HEK293T (cell line): ENCODE data around the gene TTC39C.

Source experiments
- CTCF ChIA-PET: fragments of 350-600 bp; formaldehyde crosslinking; extraction: SDS; loops from one replicate; lab custom pipeline; 2021; ENCODE audit warnings: antibody characterized with exemption, inconsistent platforms; lab: Yijun Ruan, JAX
- POLR2A ChIA-PET: fragments of 350-600 bp; formaldehyde crosslinking; extraction: SDS; loops from one replicate; lab custom pipeline; 2020; ENCODE audit warnings: antibody characterized with exemption, inconsistent platforms; lab: Yijun Ruan, JAX
- DNase-seq: peaks from one replicate; pipeline ENCODE4 v3.0.0; 2012; ENCODE audit warnings: mixed read lengths; ENCODE audit errors: extremely low spot score
- ARNT ChIP-seq: fragments of 450-650 bp; IDR thresholded peaks from 2 replicates; pipeline ENCODE4 v1.6.1; 2017; ENCODE audit warnings: mild to moderate bottlenecking
- BHLHE40 ChIP-seq: fragments of 450-650 bp; IDR thresholded peaks from 2 replicates; pipeline ENCODE4 v1.6.1; 2016; ENCODE audit warnings: mild to moderate bottlenecking, moderate library complexity, borderline replicate concordance
- CTBP1 ChIP-seq: fragments of 450-650 bp; IDR thresholded peaks from 2 replicates; pipeline ENCODE4 v1.6.1; 2016; ENCODE audit warnings: borderline replicate concordance
- FOXA1 ChIP-seq: fragments of 450-650 bp; IDR thresholded peaks from 2 replicates; pipeline ENCODE4 v1.6.1; 2016; ENCODE audit warnings: mild to moderate bottlenecking
- FOXK2 ChIP-seq: fragments of 450-650 bp; IDR thresholded peaks from 2 replicates; pipeline ENCODE4 v1.6.1; 2016; ENCODE audit warnings: mild to moderate bottlenecking
- FOXM1 ChIP-seq: fragments of 450-650 bp; IDR thresholded peaks from 2 replicates; pipeline ENCODE4 v1.6.1; 2017; ENCODE audit warnings: mild to moderate bottlenecking, borderline replicate concordance
- HDGF ChIP-seq: fragments of 450-650 bp; IDR thresholded peaks from 2 replicates; pipeline ENCODE4 v1.6.1; 2017; ENCODE audit warnings: antibody characterized with exemption, borderline replicate concordance
- L3MBTL2 ChIP-seq: fragments of 450-650 bp; conservative IDR thresholded peaks from 2 replicates; pipeline ENCODE4 v1.6.1; 2016; ENCODE audit warnings: mild to moderate bottlenecking
- LEF1 ChIP-seq: fragments of 450-650 bp; IDR thresholded peaks from 2 replicates; pipeline ENCODE4 v1.6.1; 2017; ENCODE audit warnings: mild to moderate bottlenecking, borderline replicate concordance
- NFRKB ChIP-seq: fragments of 450-650 bp; IDR thresholded peaks from 2 replicates; pipeline ENCODE4 v1.6.1; 2016; ENCODE audit warnings: mild to moderate bottlenecking, moderate library complexity
- SP1 ChIP-seq: fragments of 450-650 bp; IDR thresholded peaks from 2 replicates; pipeline ENCODE4 v1.6.1; 2017
- SUZ12 ChIP-seq: fragments of 450-650 bp; IDR thresholded peaks from 2 replicates; pipeline ENCODE4 v1.6.1; 2016; ENCODE audit warnings: mild to moderate bottlenecking
- ZNF384 ChIP-seq: fragments of 450-650 bp; IDR thresholded peaks from 2 replicates; pipeline ENCODE4 v1.6.1; 2016
- TF ChIP-seq, protein P1 (sequence below): fragments of 450-650 bp; IDR thresholded peaks from 2 replicates; pipeline ENCODE4 v1.6.1; 2016

The TTC39C gene

DNA sequence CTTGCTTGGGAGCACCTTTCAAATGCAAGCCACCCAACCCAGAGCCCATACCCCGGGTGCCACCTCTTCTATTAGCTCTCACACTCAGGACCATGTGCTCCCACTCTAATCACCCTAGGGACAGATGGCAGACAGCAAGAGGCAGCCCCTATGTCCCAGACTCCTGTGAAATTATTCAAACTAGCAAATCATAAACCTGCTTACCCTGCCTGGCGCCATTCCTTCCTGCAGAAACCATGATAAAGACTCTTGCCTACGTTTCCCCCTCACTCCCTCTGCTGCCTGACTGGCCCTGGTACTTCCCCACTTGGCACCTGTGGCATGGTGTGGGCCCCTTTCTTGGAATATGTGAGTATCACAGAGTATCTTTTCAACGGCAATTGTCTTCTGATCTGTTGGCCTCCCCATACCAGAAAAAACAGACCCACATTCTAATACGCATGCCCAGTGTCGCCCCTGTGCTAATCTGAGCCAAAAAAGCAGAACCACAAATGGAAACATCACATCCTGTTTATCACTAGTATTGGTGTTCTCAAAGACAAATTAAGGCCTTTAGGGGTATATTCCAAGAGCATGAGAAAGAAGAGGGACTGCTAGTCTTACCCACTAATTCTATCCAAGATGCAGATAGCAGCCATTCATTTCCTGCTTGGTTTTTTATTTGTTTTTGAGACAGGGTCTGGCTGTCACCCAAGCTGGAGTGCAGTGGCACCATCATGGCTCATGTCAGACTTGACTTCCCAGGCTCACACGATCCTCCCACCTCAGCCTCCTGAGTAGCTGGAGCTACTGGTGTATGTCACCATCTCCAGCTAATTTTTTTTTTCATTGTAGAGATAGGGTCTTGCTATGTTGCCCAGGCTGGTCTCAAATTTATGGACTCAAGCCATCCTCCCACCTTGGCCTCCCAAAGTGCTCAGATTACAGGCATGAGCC lies 44.1 kb upstream of the TTC39C start:
- POLR2A ChIA-PET = no interaction called here
- DNase-seq = no peak
- TF ChIP-seq FOXK2 (no peak), L3MBTL2 (no peak), ZNF384 (no peak), FOXA1 (no peak)
- CTCF ChIA-PET = no interaction called here

DNA sequence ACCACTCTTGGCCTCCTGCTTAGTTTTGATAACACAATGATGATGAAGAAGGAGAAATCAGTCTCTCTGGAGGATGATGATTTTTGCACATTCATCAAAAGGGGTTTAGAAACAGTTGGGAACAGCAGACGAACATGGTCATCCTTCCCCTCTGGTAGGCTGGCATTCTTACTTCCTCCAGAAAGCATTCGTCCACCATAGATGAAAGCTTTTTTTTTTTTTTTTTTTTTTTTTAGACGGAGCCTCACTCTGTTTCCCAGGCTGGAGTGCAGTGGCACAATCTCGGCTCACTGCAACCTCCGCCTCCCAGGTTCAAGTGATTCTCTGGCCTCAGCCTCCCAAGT lies 43.5 kb upstream of the TTC39C start:
- ChIA-PET CTCF (no interaction called here), POLR2A (no interaction called here)
- TF ChIP-seq NFRKB (no peak), FOXA1 (no peak), ZNF384 (no peak), FOXK2 (no peak), FOXM1 (no peak), LEF1 (no peak)
- TF ChIP-seq, protein P1, sequence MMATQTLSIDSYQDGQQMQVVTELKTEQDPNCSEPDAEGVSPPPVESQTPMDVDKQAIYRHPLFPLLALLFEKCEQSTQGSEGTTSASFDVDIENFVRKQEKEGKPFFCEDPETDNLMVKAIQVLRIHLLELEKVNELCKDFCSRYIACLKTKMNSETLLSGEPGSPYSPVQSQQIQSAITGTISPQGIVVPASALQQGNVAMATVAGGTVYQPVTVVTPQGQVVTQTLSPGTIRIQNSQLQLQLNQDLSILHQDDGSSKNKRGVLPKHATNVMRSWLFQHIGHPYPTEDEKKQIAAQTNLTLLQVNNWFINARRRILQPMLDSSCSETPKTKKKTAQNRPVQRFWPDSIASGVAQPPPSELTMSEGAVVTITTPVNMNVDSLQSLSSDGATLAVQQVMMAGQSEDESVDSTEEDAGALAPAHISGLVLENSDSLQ = no peak
- no peak for DNase-seq

DNA sequence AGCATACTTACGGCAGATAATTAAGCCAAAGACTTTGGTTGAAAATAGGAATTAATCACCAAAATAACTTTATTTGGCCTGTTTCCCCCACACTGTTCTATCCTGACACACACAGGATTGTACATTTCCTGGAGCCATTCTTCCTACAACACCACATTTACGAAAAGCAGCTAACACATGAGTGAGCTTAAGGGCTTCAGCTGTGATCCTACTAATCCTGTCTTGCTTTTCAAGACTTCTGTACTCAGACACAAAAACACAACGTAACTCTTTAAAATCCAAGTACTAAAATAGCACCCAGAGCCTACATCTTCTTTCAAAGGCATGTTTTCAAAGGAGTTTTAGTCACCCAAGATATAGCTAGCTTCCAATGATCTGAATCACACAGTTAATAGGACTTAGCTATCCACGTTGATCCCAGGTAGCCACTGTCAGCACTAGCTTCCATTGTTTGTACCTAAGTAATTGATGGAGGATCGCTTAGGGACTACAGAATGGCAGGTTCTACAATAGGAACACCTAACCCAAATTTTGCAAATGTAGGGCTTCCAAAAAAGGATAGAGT lies 42.8 kb upstream of the TTC39C start:
- ChIA-PET POLR2A (no interaction called here), CTCF (no interaction called here)
- DNase-seq = no peak
- no peak for TF ChIP-seq ZNF384
- no peak for TF ChIP-seq ARNT
- no peak for TF ChIP-seq FOXM1

DNA sequence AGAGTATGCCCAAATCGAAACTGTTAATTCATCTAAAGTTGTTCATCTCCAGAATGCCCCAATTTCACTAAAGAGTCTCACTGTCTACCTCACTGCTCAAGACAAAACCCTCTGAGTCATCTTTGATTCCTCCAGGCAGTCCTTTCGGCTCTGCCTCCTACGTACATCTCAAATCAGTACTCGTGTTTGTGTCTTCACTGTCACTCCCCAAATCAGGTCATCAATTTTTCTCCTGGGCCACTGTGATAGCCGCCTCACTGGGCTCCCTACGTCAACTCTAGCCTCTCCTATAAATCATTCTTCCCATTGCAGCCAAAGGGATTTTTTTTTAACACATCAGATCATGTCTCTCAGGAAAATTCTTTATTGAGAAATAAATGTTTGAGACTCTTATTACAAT lies 42.1 kb upstream of the TTC39C start:
- no peak for DNase-seq
- CTCF ChIA-PET = no interaction called here
- POLR2A ChIA-PET = no interaction called here
- no peak for TF ChIP-seq CTBP1
- TF ChIP-seq, protein P1 = peak; percentile 26; the same call in 1 of the 2 replicates

DNA sequence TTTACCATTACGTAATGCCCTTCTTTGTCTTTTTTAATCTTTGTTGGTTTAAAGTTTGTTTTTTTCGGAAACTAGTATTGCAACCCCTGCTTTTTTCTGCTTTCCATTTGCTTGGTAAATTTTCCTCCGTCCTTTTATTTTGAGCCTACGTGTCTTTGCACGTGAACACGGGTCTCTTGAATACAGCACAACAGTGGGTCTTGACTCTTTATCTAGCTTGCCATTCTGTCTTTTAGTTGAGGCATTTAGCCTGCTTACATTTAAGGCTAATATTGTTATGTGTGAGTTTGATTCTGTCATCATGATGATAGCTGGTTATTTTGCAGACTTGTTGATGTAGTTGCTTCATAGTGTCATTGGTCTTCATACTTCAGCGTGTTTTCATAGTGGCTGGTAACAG lies 37.5 kb upstream of the TTC39C start:
- ChIA-PET CTCF (no interaction called here), POLR2A (no interaction called here)
- TF ChIP-seq, protein P1 = no peak
- TF ChIP-seq SP1 (no peak), HDGF (no peak), NFRKB (no peak), ARNT (no peak), FOXK2 (no peak), FOXM1 (no peak), CTBP1 (no peak), BHLHE40 (no peak), L3MBTL2 (no peak), SUZ12 (no peak)
- DNase-seq = no peak

DNA sequence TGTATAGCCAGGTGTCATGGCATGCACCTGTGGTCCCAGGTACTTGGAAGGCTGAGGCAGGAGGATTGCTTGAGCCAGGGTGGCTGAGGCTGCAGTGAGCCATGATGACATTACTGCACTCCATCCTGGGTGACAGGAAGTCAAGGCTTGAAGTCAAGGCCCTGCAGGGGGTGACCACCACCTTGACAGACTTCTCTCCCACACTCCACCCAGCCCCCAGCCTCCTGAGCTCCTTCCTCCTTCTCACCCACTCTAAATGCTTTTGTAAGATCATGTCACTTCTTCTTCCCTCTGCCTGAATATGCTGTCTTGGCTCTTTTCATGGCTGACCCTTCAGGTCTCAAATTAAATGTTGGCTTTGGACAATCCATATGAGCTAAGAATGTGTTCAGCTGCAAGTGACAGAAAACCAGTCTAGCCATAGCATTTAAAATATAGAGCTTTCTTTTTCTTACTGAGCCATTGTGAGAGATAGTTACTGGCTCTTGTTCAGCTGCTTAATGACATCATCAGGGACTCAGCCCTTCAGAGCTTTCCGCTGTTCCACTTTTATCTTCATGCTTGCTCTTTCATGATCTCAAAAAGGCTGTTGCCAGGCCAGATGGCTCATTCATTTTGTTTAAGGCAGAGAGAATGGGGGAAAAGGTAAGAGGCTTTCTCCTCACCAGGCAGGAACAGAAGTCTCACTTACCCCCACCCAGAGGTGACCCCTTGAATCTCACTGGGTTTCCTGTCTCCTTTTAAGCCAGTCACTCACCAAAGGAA lies 36.7 kb upstream of the TTC39C start:
- DNase-seq = no peak
- TF ChIP-seq CTBP1 = no peak
- no peak for TF ChIP-seq ARNT
- TF ChIP-seq, protein P1 = no peak
- no peak for TF ChIP-seq ZNF384
- no peak for TF ChIP-seq FOXK2
- CTCF ChIA-PET = interaction anchor here (0.6 to 0.7 kb wide), 2 partner anchors 50 to 60 kb away, joined by 3 to 4 read pairs; no protein-coding TSS in a partner anchor
- POLR2A ChIA-PET = no interaction called here
